SK-N-SH treated with all-trans-retinoic acid at 6 μM for 48 hours (cell line): ENCODE data around the gene SMOC1.

Experiments used
- ATAC-seq: fragments of 200-7000 bp; cut with Tn5 transposase; 3 replicates; pipeline ENCODE4 v1.9.1; 2020; ENCODE audit warnings: mild to moderate bottlenecking, moderate library complexity
- ARNTL ChIP-seq: fragments of 450-650 bp; formaldehyde crosslinking; IDR thresholded peaks from 2 replicates; pipeline ENCODE4 v1.5.0; 2020; ENCODE audit warnings: low read depth, mild to moderate bottlenecking, moderate library complexity, borderline replicate concordance
- BACH2 ChIP-seq: fragments of 250-450 bp; sonication (Bioruptor Pico); IDR thresholded peaks from 2 replicates; pipeline ENCODE4 v1.9.0; 2021; ENCODE audit warnings: mild to moderate bottlenecking, borderline replicate concordance
- CSDC2 ChIP-seq: fragments of 250-450 bp; sonication (Bioruptor Pico); IDR thresholded peaks from 2 replicates; pipeline ENCODE4 v1.5.0; 2020; ENCODE audit warnings: mild to moderate bottlenecking, moderate library complexity
- ESRRG ChIP-seq: fragments of 250-450 bp; sonication (Bioruptor Pico); IDR thresholded peaks from 2 replicates; pipeline ENCODE4 v1.6.1; 2021; ENCODE audit warnings: mild to moderate bottlenecking
- GLIS3 ChIP-seq: fragments of 250-450 bp; sonication (Bioruptor Pico); IDR thresholded peaks from 2 replicates; pipeline ENCODE4 v1.5.0; 2020; ENCODE audit warnings: mild to moderate bottlenecking, moderate library complexity
- ISL1 ChIP-seq: fragments of 250-450 bp; sonication (Bioruptor Pico); IDR thresholded peaks from 2 replicates; pipeline ENCODE4 v2.1.2; 2022; ENCODE audit warnings: mild to moderate bottlenecking, moderate library complexity
- OSR1 ChIP-seq: fragments of 250-450 bp; sonication (Bioruptor Pico); IDR thresholded peaks from 2 replicates; pipeline ENCODE4 v1.8.0; 2022; ENCODE audit warnings: moderate library complexity, mild to moderate bottlenecking, inconsistent platforms
- PPARA ChIP-seq: fragments of 250-450 bp; sonication (Bioruptor Pico); IDR thresholded peaks from 2 replicates; pipeline ENCODE4 v1.5.0; 2020; ENCODE audit warnings: mild to moderate bottlenecking, borderline replicate concordance
- TOX ChIP-seq: fragments of 250-450 bp; sonication (Bioruptor Pico); IDR thresholded peaks from 2 replicates; pipeline ENCODE4 v1.8.0; 2021; ENCODE audit warnings: mild to moderate bottlenecking, moderate library complexity, borderline replicate concordance
- ZC3H10 ChIP-seq: fragments of 250-450 bp; sonication (Bioruptor Pico); IDR thresholded peaks from 2 replicates; pipeline ENCODE4 v1.5.1; 2021; ENCODE audit warnings: mild to moderate bottlenecking, moderate library complexity
- ZFP3 ChIP-seq: fragments of 250-450 bp; sonication (Bioruptor Pico); IDR thresholded peaks from 2 replicates; pipeline ENCODE4 v1.5.0; 2020; ENCODE audit warnings: mild to moderate bottlenecking, moderate library complexity
- ZFP30 ChIP-seq: fragments of 450-650 bp; formaldehyde crosslinking; IDR thresholded peaks from 2 replicates; pipeline ENCODE4 v1.5.0; 2022; ENCODE audit warnings: mild to moderate bottlenecking, moderate library complexity
- ZNF565 ChIP-seq: fragments of 450-650 bp; formaldehyde crosslinking; conservative IDR thresholded peaks from 2 replicates; pipeline ENCODE4 v1.5.0; 2020; ENCODE audit warnings: low read depth, mild to moderate bottlenecking, moderate library complexity
- ZNF70 ChIP-seq: fragments of 450-650 bp; formaldehyde crosslinking; IDR thresholded peaks from 2 replicates; pipeline ENCODE4 v1.5.0; 2020; ENCODE audit warnings: mild to moderate bottlenecking, moderate library complexity
- ZNF8 ChIP-seq: fragments of 450-650 bp; formaldehyde crosslinking; IDR thresholded peaks from 2 replicates; pipeline ENCODE4 v1.5.0; 2020; ENCODE audit warnings: mild to moderate bottlenecking, moderate library complexity
- TF ChIP-seq, protein P1 (sequence below): fragments of 250-450 bp; sonication (Bioruptor Pico); IDR thresholded peaks from 2 replicates; pipeline ENCODE4 v1.8.0; 2021; ENCODE audit warnings: low read depth, mild to moderate bottlenecking, moderate library complexity, borderline replicate concordance
- TF ChIP-seq, protein P2 (sequence below): fragments of 250-450 bp; sonication (Bioruptor Pico); IDR thresholded peaks from 2 replicates; pipeline ENCODE4 v1.5.0; 2020; ENCODE audit warnings: mild to moderate bottlenecking, moderate library complexity
- TF ChIP-seq, protein P3 (sequence below): fragments of 250-450 bp; sonication (Bioruptor Pico); IDR thresholded peaks from 2 replicates; pipeline ENCODE4 v1.5.1; 2020; ENCODE audit warnings: low read depth, mild to moderate bottlenecking, moderate library complexity
- TF ChIP-seq, protein P4 (sequence below): fragments of 250-450 bp; sonication (Bioruptor Pico); IDR thresholded peaks from 2 replicates; pipeline ENCODE4 v1.5.1; 2021; ENCODE audit warnings: mild to moderate bottlenecking, moderate library complexity

Gene SMOC1

DNA sequence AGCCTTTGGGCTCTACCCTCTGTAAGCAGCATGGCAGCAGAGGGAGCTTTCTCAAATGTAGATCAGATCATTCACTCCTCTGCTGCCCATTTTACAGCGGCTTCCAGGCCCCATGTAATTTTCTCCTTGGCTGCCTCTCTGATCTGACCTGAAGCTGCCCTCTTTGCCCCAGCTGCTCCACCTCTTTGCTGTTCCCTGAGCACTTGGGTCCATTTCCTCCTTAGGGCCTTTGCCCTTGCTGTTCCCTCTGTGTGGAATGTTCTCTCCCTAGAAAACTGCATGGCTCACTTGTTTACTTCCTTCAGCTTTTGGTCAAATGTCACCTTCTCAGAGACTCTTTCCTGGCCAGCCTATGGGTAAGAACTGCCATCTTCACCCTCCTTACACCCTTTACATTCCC is 37.2 kb downstream of the SMOC1 start:
- no peak for TF ChIP-seq PPARA (CRISPR knock-in tag)
- TF ChIP-seq, protein P1, sequence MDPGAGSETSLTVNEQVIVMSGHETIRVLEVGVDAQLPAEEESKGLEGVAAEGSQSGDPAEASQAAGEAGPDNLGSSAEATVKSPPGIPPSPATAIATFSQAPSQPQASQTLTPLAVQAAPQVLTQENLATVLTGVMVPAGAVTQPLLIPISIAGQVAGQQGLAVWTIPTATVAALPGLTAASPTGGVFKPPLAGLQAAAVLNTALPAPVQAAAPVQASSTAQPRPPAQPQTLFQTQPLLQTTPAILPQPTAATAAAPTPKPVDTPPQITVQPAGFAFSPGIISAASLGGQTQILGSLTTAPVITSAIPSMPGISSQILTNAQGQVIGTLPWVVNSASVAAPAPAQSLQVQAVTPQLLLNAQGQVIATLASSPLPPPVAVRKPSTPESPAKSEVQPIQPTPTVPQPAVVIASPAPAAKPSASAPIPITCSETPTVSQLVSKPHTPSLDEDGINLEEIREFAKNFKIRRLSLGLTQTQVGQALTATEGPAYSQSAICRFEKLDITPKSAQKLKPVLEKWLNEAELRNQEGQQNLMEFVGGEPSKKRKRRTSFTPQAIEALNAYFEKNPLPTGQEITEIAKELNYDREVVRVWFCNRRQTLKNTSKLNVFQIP (CRISPR knock-in tag): no peak
- TF ChIP-seq ARNTL (CRISPR knock-in tag): no peak
- no peak for TF ChIP-seq ZNF70 (CRISPR knock-in tag)
- TF ChIP-seq GLIS3: no peak
- TF ChIP-seq, protein P2, sequence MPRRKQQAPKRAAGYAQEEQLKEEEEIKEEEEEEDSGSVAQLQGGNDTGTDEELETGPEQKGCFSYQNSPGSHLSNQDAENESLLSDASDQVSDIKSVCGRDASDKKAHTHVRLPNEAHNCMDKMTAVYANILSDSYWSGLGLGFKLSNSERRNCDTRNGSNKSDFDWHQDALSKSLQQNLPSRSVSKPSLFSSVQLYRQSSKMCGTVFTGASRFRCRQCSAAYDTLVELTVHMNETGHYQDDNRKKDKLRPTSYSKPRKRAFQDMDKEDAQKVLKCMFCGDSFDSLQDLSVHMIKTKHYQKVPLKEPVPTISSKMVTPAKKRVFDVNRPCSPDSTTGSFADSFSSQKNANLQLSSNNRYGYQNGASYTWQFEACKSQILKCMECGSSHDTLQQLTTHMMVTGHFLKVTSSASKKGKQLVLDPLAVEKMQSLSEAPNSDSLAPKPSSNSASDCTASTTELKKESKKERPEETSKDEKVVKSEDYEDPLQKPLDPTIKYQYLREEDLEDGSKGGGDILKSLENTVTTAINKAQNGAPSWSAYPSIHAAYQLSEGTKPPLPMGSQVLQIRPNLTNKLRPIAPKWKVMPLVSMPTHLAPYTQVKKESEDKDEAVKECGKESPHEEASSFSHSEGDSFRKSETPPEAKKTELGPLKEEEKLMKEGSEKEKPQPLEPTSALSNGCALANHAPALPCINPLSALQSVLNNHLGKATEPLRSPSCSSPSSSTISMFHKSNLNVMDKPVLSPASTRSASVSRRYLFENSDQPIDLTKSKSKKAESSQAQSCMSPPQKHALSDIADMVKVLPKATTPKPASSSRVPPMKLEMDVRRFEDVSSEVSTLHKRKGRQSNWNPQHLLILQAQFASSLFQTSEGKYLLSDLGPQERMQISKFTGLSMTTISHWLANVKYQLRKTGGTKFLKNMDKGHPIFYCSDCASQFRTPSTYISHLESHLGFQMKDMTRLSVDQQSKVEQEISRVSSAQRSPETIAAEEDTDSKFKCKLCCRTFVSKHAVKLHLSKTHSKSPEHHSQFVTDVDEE (CRISPR knock-in tag): no peak
- TF ChIP-seq BACH2: no peak
- ATAC-seq: no peak

DNA sequence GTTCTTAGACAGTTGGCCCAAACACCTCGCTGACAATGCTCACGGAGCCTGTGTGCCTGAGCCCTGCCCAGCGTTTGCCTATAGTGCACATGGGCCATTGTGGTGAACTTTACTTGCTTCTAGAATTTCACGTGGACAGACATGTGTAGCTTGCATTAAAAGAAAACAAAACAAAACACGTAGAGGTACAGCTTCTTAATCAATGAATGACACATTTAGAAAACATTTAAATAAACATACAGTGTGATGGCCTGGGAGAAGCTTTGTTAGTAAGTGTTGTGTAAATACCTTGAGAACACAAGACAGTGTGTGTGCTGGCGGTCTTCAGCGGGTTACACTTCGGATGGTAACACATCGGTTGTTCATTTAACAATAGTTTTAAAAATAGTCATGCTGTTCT is 38.1 kb downstream of the SMOC1 start:
- no peak for ATAC-seq
- no peak for TF ChIP-seq ZNF70 (CRISPR knock-in tag)
- TF ChIP-seq ZFP30 (CRISPR knock-in tag): no peak
- no peak for TF ChIP-seq BACH2
- no peak for TF ChIP-seq ARNTL (CRISPR knock-in tag)
- TF ChIP-seq TOX (CRISPR knock-in tag): no peak
- no peak for TF ChIP-seq ZNF565 (CRISPR knock-in tag)
- TF ChIP-seq OSR1 (CRISPR knock-in tag): no peak
- no peak for TF ChIP-seq ZFP3 (CRISPR knock-in tag)
- no peak for TF ChIP-seq ISL1 (CRISPR knock-in tag)
- no peak for TF ChIP-seq ZC3H10
- TF ChIP-seq CSDC2 (CRISPR knock-in tag): no peak

DNA sequence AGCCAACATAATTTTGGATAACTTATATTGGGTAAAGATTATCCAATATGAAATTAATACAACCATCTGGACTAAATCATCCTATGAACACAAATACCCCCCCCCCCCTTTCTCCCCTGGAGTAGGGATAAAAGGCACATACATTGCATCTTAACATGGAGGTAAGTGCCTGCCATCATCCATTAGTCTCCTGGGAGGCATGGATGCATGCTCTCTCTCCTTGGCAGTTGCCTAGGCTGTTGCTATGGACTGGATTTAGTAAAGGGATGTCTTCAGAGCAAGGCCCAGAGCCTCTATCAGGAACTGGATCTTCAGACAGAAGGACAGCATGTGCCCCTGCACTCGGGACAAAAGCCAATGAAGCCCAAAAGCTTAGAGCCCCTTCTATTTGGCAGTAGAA is 40.6 kb downstream of the SMOC1 start:
- no peak for ATAC-seq
- TF ChIP-seq, protein P3, sequence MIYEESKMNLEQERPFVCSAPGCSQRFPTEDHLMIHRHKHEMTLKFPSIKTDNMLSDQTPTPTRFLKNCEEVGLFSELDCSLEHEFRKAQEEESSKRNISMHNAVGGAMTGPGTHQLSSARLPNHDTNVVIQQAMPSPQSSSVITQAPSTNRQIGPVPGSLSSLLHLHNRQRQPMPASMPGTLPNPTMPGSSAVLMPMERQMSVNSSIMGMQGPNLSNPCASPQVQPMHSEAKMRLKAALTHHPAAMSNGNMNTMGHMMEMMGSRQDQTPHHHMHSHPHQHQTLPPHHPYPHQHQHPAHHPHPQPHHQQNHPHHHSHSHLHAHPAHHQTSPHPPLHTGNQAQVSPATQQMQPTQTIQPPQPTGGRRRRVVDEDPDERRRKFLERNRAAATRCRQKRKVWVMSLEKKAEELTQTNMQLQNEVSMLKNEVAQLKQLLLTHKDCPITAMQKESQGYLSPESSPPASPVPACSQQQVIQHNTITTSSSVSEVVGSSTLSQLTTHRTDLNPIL (CRISPR knock-in tag): no peak
- TF ChIP-seq ESRRG (CRISPR knock-in tag): no peak
- no peak for TF ChIP-seq ZNF565 (CRISPR knock-in tag)
- no peak for TF ChIP-seq ZNF70 (CRISPR knock-in tag)

DNA sequence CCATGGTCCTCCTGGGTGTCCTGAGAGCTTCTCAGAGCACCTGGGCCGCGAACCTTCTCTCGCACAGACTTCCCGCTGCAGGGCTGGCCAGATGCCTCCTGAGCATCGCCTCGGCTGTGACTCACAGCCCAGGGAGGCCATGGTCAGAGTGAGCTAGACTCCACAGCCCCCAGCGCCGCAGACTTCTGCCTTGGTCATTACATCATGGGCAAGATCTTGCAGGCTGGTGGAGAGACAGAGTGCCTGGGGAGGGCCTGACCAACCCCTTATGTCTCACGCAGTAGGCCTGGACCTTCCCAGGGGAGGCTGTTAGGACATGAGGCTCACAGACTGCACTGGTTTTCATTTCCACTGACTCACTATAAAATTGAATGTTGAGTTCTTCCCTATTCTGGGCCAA is 41.8 kb downstream of the SMOC1 start:
- no peak for ATAC-seq
- TF ChIP-seq ZNF8 (CRISPR knock-in tag) (no peak), GLIS3 (no peak), ZNF70 (CRISPR knock-in tag) (no peak)
- TF ChIP-seq, protein P1 (CRISPR knock-in tag): no peak
- TF ChIP-seq, protein P4, sequence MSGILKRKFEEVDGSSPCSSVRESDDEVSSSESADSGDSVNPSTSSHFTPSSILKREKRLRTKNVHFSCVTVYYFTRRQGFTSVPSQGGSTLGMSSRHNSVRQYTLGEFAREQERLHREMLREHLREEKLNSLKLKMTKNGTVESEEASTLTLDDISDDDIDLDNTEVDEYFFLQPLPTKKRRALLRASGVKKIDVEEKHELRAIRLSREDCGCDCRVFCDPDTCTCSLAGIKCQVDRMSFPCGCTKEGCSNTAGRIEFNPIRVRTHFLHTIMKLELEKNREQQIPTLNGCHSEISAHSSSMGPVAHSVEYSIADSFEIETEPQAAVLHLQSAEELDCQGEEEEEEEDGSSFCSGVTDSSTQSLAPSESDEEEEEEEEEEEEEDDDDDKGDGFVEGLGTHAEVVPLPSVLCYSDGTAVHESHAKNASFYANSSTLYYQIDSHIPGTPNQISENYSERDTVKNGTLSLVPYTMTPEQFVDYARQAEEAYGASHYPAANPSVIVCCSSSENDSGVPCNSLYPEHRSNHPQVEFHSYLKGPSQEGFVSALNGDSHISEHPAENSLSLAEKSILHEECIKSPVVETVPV (CRISPR knock-in tag): no peak
- TF ChIP-seq, protein P3 (CRISPR knock-in tag): no peak
